ENCODE data around the gene BRD7.

The BRD7 gene

DNA sequence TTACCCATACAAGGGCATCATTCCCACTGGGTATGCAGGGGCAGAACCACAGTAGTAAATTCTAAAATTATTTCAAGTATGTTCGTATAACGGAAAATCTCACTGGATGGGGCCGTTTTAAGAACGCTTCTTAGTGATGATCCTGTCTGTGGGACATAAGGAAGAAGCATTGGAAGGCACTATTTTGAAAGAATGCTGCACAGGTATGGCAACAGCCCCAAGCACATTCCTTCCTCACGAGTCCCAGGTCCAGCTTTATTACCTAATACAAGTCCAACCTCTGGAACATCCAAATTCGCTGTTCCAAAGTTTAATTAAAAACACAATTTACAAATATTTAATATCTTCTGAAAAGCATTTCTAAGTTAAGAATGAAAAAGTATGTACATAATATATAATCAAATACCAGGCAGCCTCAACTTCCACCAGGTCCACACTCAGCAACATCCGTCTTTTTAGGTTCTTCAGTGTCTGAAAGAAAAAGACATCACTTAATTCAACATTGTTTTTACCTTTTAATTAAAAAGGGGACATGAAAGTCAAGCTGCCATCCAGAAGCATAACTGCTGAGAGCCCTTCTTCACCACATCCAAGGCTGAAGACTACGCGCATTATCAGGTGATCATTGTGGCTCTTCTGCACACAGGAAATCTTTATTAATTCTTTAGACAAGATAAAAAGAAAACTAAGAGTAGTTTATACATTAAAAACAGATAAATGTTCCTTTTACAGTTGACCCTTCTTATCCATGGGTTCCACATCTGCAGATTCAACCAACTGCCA lies 49.8 kb downstream of the BRD7 start:
- no peak for DNase-seq

DNA sequence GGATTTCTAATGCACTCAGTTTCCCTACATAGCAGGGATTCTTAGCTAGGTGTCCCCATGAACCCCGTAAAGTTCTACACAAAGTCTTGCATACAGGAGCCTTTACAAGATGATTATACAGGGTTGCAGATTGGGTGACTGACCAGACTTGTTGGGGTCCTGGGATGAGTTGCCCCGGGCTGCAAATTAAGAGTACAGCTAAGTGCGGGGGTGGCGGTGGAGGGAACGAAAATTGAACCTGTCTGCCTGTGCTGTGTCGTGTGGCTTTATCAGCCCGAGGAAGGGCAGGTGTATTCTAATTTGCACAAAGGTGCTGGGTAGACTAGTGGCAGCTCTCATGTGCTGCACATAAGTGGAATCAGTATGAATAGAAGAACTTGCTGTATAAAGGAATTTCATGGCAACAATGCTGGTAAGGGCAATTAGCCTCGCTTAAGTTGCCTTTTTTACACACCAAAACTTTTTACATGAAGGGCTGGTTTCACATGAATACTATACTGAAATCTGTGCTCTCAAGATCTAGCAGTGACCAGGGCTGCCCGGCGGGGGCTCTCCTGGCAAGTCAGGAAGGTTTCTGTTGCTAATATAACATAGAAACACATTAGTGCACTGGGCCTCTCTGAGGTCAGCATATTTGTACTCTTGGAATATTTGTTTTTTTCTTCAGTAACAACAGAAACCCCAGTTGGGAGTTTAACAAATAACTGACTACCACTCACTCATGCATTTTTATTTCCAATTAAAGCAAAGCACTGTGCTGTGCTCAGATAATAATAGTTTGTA lies 51.7 kb downstream of the BRD7 start:
- DNase-seq, result no peak

DNA sequence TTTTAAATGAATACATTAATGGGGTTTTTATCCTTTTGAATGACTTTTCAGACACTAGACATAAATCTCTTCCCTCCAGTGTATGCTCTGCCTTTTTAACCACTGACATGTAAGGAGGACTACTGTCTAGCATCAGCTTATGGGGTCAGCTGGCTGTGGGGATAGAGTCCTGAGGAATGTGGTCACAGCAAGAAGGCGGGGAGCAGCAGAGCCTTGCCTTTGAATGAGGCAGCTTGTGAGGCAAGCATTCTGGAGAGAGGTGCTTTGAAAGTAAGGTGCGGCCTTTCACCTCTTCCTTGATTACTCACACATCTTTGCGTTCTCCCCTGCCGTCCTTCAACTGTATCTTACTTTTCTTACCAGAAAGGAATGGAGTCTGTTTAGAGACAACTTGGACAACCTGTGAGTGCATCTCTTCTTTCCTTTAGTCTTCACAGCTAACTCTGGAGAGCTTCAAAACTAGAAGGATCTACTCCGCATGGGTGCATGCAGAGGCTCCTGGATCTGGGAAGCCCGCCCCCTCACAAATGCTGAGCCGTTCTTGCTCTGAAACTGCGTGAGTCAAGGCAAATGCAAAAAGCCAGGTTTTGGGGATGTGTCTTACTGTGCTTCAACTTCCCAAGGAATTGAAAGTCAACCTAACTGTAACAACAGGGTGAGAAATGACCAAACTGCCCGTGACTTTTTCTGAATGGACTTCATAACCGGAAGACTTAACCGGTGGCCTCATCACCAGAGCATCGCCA lies 52.5 kb downstream of the BRD7 start:
- no peak for DNase-seq

DNA sequence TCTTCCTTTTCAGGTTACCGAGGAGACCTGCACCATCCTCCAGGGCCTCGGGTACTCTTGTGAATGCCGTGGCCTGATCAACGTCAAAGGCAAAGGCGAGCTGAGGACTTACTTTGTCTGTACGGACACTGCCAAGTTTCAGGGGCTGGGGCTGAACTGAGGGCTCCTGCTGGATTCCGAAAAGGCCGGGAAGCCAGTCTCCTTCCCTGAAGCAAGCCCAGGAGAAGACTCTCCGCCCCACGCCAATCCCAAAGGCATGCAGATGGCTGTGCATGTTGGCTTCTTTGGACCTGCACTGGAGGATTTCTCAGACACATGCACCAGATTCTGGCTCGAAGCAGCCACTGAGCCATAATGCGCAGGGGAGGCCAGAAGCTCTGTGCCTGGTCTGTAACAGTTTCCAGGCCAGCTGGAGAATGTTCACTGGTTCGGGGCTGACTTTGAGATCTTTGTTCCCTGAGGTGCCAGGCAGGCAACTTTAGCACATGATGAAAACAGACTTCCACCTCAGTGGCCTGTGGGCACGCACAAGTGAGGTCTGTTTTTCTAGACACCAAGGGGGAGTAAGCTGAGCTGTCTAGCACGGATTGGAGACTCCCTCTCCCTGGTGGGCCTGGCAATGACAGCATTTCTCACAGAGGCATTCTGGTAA lies 53.3 kb downstream of the BRD7 start:
- peak in 1 of 14 donors; percentile 26 for DNase-seq

DNA sequence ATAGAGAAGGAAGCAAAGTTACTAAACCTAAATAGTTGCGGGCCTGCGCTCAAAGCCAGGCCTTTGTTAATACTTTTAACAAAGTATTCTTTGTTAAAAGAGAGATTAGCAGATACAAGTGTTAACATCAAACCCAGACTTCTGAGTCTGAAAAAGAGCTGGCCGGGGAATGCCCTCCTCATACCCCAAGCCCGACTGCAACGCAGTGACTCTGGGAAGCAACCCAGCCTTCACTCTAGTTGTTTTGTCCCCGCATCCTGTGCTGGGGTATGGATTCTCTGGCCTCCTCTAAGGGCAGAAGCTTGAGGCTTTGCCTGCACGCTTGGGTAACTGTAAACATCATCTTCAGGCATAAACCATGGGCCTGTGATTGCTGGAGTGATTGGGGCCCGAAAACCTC lies 54.1 kb downstream of the BRD7 start:
- no peak for DNase-seq

DNA sequence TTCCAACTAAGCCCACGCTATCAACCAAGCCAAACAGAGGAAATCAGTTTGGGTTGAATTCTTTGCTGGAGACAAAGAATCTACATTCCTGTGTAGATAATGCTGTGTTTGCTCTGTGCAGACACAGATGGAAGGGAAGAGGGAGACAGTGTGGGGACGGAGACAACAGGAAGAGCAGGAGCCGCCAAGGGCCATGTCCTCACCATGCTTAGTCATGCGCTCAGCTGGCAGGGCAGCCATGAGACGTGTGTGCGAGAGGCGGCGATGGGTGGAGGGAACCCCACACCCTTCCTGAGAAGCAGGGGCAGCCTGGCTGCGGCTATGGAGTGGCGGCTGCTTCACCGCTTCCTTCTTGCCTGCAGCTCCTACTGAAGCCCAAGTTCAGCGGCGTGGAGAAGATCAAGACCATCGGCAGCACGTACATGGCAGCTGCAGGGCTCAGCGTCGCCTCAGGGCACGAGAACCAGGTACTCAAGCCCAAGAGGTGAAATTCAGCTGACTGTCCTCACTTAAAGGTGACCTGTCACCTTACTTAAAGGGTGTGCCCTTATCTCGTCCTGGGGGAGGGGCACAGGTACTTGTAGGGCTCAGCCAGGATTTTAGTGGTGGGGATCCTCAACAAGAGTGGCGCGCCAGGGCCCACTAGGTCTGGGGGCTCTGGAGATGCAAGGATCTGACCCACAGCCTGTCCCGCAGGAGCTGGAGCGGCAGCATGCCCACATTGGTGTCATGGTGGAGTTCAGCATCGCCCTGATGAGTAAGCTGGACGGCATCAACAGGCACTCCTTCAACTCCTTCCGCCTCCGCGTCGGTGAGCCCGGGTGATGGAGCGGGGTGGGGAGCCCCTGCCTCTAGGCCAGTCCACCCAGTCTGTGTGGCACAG lies 55.0 kb downstream of the BRD7 start:
- DNase-seq, result peak in 2 of 14 donors; percentile 16 to 55

DNA sequence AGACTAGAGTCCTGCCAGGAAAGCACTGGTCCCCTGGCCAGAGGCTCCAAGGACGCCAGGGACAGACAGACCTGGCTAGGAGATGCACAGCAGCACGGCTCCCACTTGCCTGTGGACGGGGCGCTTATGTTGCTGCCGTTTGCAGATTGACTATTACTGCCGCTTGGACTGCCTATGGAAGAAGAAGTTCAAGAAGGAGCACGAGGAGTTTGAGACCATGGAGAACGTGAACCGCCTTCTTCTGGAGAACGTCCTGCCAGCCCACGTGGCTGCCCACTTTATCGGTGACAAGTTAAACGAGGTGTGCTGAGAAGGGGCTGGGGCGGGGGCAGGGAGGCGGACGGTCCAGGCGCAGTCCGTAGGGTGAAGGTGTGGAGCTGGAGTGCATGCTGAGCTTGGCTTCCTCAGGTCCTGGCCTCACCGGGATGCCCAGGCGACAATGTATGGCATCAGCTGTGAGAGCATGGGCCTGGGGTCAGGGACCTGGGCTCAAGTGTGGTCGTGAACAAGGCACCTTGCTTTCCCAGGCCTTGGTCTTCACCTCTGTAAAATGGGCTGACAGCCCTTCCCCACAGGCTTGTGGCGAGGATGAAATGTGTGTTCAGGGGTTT lies 56.8 kb downstream of the BRD7 start:
- no peak for DNase-seq

DNA sequence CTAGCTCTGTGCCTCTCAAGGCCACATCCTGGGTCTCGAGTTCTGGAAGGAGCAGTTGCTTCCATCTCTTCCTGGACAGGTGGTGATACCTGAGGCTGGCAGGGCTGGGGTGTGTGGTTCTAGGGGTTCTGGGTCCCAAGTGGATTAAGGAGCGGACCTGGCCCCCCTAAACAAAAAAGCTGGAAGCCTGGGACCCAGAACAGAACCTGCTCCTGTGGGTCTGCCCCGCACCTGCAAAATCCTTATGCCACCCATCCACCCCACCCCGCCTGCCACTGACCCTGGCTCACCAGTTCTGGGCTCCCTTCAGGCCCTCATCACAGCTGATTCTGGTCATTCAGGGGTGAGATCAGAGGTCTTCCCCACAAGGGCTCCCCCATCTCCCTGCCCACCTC lies 57.7 kb downstream of the BRD7 start:
- no peak for DNase-seq

DNA sequence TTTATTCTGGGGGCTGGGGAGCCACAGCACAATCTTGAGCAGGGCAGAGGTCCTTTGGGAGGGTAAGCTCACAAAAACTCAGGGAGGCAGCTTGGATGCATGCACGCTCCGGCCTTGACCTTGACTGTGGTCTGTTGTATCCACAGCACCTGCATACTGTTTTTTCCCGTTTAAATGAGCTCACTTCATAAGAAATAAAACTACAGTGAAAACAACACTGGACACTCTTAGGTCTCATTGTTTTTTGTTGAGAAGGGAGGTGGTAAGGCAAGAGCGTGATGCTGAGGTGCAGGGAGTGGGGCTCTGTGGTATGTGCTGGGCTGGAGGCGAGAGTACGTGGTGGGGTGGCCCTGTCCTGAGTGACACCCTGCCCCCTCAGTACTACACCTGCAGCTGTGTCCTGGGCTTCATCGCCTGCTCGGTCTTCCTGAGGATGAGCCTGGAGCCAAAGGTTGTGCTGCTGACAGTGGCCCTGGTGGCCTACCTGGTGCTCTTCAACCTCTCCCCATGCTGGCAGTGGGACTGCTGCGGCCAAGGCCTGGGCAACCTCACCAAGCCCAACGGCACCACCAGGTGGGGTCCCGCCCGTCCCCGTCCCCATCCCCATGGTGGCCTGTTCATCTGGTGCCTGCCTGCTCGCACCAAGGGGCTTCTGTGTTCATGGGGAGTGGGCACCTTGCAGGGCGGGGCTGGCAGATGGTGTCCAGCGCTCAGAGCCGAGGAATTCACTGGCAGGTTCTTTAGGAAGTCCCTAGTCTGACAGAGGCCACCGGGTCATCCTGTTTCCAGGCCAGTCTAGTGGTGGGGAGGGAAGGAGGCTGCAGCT lies 58.3 kb downstream of the BRD7 start:
- no peak for DNase-seq

DNA sequence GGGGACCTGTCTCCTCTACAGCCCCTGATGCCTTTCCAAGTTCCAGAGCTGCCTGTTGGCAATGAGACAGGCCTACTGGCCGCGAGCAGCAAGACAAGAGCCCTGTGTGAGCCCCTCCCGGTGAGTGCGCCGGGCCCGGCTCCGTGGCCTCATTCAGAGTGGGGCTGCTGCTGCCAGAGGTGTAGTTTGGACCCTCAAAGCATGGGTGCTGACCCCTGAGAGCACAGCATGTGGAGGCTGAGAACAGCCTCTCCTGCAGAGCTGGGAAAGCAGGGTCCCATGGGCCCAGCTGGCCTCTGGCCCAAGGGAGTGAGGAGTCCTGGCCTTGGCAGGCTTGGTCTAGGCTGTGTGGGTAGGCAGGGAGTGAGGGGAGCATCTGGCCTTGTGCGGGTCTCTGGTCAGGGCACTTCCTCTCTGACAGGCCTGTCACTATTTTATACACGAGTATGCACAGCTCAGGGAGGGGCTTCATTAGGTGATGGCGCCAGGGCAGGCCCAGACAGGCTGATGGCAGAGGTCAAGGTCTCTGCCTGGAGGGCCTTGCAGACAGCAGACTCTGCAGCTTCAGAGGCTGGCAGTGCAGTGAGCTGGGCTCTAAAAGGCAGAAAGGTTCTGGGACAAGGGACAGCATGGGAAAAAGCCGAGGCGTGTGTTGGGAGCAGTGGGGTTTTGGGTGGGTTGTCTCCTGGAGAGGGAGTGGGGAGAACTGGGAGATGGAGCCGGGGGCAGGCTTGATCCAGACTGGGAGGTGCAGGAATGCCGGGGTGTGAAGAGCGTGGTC lies 59.1 kb downstream of the BRD7 start:
- peak in 1 of 14 donors; percentile 15 for DNase-seq

DNA sequence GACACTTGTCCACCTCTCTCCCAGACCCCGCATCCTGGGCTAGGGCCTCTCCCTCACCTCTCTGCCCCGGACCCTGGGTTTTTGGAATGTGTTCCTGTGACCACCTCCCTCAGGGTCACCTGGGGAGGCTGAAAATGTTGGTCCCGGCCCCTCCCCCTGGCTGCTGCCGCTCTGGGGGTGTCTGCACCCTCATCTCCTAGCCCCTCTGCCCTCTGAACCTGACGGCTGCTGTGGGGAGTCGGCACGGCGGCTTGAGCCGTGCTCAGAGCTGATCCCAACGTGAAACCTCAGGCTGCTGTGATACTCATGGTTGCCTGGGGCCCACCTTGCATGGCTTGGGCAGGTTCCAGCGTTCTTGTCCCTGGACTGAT lies 59.6 kb downstream of the BRD7 start:
- no peak for DNase-seq

DNA sequence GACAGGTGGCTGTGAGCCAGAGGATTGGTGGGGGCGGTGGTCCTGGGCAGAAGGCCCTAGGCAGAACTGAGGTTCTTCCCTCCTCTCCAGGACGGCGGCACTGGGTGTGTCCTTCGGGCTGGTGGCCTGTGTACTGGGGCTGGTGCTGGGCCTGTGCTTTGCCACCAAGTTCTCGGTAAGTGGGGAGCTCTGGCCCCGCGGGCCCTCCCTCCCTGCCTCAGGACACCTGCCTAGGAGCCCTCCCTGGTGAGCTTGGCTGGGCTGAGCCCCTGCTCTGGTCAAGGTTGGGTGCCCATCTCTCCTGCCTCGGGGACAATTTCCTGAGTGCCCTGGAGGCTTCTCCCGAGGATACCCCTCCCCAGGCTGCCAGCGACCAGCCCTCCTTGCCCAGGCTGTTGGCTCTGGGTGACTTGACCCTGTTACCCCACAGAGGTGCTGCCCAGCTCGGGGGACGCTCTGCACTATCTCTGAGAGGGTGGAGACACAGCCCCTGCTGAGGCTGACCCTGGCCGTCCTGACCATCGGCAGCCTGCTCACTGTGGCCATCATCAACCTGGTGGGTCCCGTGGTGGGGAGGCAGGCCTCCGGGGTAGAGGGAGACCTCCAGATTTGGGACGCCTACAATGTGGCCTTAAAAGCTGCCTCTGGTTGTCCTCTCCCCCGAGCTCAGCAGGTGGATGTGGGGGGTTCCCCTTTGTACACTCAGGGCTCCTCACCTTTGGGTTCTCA lies 60.4 kb downstream of the BRD7 start:
- no peak for DNase-seq

DNA sequence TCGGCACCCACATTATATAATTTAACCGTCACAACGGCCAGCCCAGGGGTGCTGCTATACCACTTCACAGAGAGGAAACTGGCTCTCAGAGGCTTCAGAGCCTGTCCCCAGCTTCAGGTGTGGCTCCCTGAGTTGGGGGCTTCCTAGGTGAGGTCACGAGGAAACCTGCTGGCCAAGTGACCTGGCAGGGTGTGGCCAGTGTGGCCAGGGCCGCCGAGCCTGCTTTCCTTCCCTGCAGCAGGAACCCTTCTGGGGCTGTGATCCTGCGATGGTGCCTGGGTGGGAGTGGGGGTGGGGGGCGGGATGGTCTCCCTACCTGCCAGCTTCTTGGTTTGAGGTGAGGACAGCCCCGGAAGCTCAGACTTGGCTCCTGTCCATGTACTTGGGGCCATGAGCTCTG lies 62.5 kb downstream of the BRD7 start:
- no peak for DNase-seq

DNA sequence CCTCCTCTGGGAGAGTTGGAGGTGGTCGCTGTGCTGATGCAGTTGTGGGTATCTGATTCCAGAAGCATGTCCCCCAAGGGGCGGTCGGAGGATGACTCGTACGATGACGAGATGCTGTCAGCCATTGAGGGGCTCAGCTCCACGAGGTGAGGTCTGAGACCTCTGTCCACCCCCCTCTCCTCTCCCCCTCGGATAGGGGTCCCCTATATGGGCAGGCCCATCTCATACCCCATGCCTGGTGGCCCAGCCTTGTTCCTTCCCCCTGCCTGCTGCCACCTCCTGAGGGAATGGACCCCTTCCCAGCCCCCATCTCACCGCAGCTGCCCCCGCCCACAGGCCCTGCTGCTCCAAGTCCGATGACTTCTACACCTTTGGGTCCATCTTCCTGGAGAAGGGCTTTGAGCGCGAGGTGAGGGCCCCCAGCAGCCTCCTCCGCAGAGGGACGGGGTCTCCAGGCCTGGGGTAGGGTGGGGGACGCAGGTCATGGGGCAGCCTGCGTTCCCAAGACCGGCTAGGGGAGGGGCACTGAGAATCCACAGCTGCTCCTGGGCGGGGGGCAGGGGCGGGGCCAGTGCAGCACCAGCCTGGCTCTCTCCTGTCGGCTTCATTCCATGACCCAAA lies 63.2 kb downstream of the BRD7 start:
- DNase-seq, result no peak

DNA sequence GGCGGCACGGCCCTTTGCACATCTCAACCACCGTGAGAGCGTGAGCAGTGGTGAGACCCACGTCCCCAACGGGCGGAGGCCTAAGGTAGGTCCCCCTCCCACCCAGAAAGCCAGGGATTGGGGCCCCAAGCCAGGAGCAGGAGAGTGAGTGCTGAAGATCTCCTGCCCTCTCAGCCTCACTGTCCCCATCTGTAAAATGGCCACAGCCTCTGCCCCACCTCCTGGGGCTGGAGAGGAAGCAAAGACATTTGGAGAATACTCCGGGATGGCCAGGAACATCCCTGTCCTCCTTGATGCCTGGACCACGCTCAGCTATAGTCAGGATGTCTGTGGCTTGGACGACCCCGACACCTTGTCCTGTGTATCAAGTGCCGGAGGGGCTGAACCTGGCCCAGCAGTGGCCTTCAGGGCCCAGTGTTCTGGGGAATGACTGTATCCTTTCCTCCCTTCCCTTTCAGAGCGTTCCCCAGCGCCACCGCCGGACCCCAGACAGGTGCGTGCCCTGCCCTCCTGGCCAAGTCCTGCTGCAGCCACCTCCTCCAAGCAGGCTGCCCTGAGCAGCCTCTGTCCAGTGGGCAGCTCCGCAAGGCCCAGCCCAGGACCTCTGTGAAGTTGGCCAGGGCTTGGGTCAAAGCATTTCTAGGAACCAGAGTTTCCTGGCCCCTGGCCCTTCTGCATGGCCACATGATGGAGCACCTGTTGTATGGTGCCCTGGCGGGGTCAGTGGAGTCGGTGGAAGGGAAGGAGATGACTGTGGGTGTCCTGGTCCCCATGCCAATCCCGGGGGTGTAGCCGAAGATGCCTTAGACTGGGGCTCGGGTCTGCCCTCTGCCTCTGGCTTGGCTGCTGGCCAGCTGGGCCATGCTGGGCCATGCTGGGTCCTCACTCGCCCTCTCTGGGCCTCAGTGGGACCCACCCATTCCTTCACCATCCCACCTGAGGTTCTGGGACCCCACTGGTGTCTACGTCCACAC lies 64.0 kb downstream of the BRD7 start:
- no peak for DNase-seq

DNA sequence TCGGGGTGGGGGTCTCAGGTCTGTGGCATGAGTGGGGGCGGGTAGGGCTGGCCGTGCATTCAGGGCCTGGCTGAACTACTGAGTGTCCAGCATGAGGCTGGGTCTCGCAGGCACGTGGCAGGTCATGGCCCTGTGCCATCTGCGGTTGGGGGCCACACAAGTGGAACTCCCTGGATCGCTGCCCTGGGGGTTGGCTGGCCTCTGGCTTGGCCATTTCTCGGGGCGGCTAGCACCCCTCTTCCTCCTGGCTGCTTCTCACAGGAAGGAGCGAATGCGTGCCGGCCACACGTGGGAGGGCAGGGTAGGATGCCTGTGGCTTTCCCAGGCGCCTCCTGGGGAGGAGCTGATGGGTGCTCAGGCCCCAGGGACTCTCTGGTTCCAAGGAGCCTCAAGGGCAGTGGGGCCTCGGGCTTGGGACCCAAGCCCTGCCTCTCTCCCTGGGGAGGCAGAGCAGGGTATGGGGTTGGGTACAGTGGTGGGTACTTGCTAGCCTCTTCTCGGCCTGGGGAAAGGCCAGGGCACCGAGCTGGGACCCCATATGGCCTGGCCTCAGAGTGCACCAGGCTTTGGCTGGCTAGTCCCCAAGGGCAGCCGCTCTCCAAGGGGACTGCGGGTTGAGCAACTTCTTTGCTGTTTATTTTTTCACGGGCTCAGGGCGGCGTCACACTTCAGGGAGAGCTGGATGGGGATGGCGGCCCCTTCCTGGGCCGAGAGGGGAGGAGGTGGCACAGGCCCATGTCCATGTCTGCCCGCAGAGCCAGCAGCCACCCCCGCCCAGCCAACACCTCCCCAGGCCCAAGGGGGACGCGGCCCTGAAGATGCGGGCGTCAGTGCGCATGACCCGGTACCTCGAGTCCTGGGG lies 65.0 kb downstream of the BRD7 start:
- DNase-seq, result no peak

Data from C1 segment of cervical spinal cord (tissue), 14 donors.